Measurements from ENCODE around the gene VTI1B. TPM values are rescaled to one million over a fixed set of nuclear protein-coding genes. Genes with fewer than 3 reads are reported as not detected.

The VTI1B gene
- total RNA-seq, 1 donor from 2014 or later, result 69.8 TPM

DNA sequence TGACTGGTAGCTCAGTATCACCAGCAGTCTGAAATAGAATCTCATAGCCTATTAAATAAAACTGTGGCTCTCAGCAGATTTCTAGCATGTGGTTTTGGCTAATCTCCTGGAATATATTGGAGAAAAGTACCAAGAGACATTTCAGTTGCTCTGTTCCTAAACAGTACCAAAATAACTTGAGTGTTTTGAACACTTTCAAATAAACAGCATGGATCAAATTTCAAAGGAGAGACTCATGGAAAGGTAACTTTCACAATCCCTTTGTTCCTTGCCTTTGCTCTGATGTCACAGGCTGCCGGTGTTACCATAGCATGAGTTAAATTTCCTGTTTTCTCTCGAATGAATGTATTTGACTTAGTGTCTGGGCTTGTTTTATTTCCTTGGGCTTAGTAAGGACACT is 51.3 kb downstream of the VTI1B start:
- no peak overlapping the region for H3K4me3 ChIP-seq
- TF ChIP-seq EZH2 (IDR thresholded peaks at IDR 0.05) (no peak), EZH2phosphoT487 (IDR thresholded peaks at IDR 0.05) (no peak)
- TF ChIP-seq, protein P1, sequence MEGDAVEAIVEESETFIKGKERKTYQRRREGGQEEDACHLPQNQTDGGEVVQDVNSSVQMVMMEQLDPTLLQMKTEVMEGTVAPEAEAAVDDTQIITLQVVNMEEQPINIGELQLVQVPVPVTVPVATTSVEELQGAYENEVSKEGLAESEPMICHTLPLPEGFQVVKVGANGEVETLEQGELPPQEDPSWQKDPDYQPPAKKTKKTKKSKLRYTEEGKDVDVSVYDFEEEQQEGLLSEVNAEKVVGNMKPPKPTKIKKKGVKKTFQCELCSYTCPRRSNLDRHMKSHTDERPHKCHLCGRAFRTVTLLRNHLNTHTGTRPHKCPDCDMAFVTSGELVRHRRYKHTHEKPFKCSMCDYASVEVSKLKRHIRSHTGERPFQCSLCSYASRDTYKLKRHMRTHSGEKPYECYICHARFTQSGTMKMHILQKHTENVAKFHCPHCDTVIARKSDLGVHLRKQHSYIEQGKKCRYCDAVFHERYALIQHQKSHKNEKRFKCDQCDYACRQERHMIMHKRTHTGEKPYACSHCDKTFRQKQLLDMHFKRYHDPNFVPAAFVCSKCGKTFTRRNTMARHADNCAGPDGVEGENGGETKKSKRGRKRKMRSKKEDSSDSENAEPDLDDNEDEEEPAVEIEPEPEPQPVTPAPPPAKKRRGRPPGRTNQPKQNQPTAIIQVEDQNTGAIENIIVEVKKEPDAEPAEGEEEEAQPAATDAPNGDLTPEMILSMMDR (IDR thresholded peaks at IDR 0.05), result no peak
- H3K27ac ChIP-seq, result no peak overlapping the region
- H3K27me3 ChIP-seq, result no peaks in the 10 kb centered on the region
- no peak overlapping the region for H3K27ac Mint-ChIP-seq
- H3K9ac ChIP-seq, result no peak overlapping the region
- peaks cover 16% of the 10 kb centered on the region for H3K4me1 ChIP-seq
- H3F3A ChIP-seq (ENCODE audit: low read depth), result peaks cover 23% of the 10 kb centered on the region
- H3K4me3 Mint-ChIP-seq, result no peak overlapping the region
- H3K9me3 ChIP-seq (ENCODE audit: low read depth), result no peaks in the 10 kb centered on the region
- H3K4me1 Mint-ChIP-seq, result peaks cover 25% of the 10 kb centered on the region
- peak overlapping the region; percentile 1 for H3K4me2 ChIP-seq
- H3K9me3 Mint-ChIP-seq, result no peaks in the 10 kb centered on the region
- peaks cover 7% of the 10 kb centered on the region for H3K79me2 ChIP-seq (ENCODE audit: low read depth)
- DNase-seq (ENCODE audit: low spot score), result no peak
- H3K36me3 Mint-ChIP-seq, result peaks cover 9% of the 10 kb centered on the region
- no peaks in the 10 kb centered on the region for H3K27me3 Mint-ChIP-seq (ENCODE audit: insufficient read depth, low read depth)
- peaks cover 4% of the 10 kb centered on the region for H3K36me3 ChIP-seq
- H4K20me1 ChIP-seq (ENCODE audit: low read depth), result no peaks in the 10 kb centered on the region
- H2AFZ ChIP-seq (replicated peaks), result no peak overlapping the region

DNA sequence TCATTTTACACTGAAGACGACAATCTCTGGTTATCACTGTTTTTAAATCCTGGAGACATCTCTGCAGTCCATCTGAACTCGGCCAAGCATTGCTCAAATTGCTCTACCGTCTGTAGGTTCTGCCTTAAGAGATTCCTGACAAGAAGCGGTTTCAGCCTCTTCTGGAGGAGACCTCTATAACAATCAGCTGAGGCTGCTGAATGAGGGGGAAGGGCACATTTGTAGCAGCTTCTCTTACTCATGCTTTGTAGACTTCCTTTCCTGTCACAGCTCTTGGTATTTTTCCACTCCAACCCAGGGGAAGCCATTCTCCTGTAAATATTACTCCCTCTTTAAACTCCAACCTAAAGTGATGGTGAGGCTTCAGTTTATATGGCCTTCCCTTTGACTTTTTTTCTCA is 51.8 kb downstream of the VTI1B start:
- Histone ChIP-seq H3K27ac (no peak overlapping the region), H3K9me3 (ENCODE audit: low read depth) (no peaks in the 10 kb centered on the region), H3K4me3 (no peak overlapping the region), H3K9ac (no peak overlapping the region), H3K27me3 (no peaks in the 10 kb centered on the region), H4K20me1 (ENCODE audit: low read depth) (no peaks in the 10 kb centered on the region), H2AFZ (replicated peaks) (no peak overlapping the region), H3K4me2 (peak overlapping the region; percentile 1), H3K4me1 (peaks cover 16% of the 10 kb centered on the region), H3K79me2 (ENCODE audit: low read depth) (peaks cover 7% of the 10 kb centered on the region), H3K36me3 (peaks cover 4% of the 10 kb centered on the region), H3F3A (ENCODE audit: low read depth) (peaks cover 23% of the 10 kb centered on the region)
- H3K27ac Mint-ChIP-seq, result no peak overlapping the region
- peak; percentile 27 for DNase-seq (ENCODE audit: low spot score)
- H3K9me3 Mint-ChIP-seq, result no peaks in the 10 kb centered on the region
- H3K4me1 Mint-ChIP-seq, result peaks cover 25% of the 10 kb centered on the region
- H3K4me3 Mint-ChIP-seq, result no peak overlapping the region
- H3K27me3 Mint-ChIP-seq (ENCODE audit: insufficient read depth, low read depth), result no peaks in the 10 kb centered on the region
- H3K36me3 Mint-ChIP-seq, result peaks cover 9% of the 10 kb centered on the region
- TF ChIP-seq EZH2 (IDR thresholded peaks at IDR 0.05), result no peak
- TF ChIP-seq, protein P1 (IDR thresholded peaks at IDR 0.05), result no peak
- no peak for TF ChIP-seq EZH2phosphoT487 (IDR thresholded peaks at IDR 0.05)

DNA sequence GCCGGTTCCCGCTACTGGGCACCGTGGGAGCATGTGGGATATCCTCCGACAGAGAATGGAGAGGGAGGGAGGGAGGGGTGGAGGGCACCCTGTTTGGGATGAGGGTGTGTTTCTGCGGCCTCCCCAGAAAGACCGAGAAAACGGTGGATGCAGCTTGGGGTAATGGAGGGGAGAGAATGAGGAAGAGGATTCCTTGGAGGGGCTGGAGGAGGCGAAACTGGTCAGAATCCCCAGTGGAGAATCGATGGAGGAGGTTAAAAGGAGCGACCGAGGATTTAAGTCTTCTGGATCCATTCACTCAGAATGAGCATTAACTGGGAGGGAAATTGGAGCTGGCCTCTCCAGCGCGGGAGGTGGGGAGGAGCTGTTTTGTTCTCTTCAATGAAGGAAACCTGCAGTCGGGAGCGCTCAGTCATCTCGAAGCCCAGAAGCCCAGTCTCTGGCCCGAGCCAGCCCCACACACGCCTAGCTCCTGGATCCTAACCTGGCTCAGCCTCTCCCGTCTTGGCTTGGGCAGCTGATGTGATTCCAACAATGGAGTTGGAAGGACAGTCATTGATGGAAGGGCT is 54.1 kb downstream of the VTI1B start:
- Histone ChIP-seq H3F3A (ENCODE audit: low read depth) (peaks cover 23% of the 10 kb centered on the region), H3K9ac (peak overlapping the region; percentile 56), H3K4me2 (peak overlapping the region; percentile 83), H3K27ac (peak overlapping the region; percentile 63), H3K36me3 (peaks cover 4% of the 10 kb centered on the region), H3K4me3 (peak overlapping the region; percentile 86), H3K27me3 (no peaks in the 10 kb centered on the region), H3K9me3 (ENCODE audit: low read depth) (no peaks in the 10 kb centered on the region), H3K79me2 (ENCODE audit: low read depth) (peaks cover 7% of the 10 kb centered on the region), H3K4me1 (peaks cover 16% of the 10 kb centered on the region), H4K20me1 (ENCODE audit: low read depth) (no peaks in the 10 kb centered on the region), H2AFZ (replicated peaks) (peak overlapping the region; percentile 96)
- Mint-ChIP-seq H3K27ac (no peak overlapping the region), H3K9me3 (no peaks in the 10 kb centered on the region), H3K36me3 (peaks cover 9% of the 10 kb centered on the region), H3K4me3 (peak overlapping the region; percentile 95), H3K4me1 (peaks cover 25% of the 10 kb centered on the region), H3K27me3 (ENCODE audit: insufficient read depth, low read depth) (no peaks in the 10 kb centered on the region)
- no peak for TF ChIP-seq EZH2 (IDR thresholded peaks at IDR 0.05)
- TF ChIP-seq, protein P1 (IDR thresholded peaks at IDR 0.05), result no peak
- TF ChIP-seq EZH2phosphoT487 (IDR thresholded peaks at IDR 0.05), result no peak
- DNase-seq (ENCODE audit: low spot score), result peak; percentile 86

Measured in neural progenitor cell (in vitro differentiated cells).